ENCODE results near the gene PSMC5.
"Not testable (repeated sequence)": the region's sequence is repeated elsewhere in the genome, so short reads cannot be mapped to it uniquely, and the experiment has no call there.

Gene PSMC5

GRCh38 chr17:63881337-63881736 is 54.1 kb downstream of the PSMC5 start:
- not testable (repeated sequence) for H3K4me2 ChIP-seq (ENCODE audit: low read length, poor library complexity, severe bottlenecking); H2AK5ac ChIP-seq (ENCODE audit: low read length, severe bottlenecking); H3K18ac ChIP-seq (ENCODE audit: low read depth in 1 of 2, low read length in 2 of 2); H3K23ac ChIP-seq (ENCODE audit: low read length in 2 of 2); H3K14ac ChIP-seq (ENCODE audit: low read length in 2 of 2); H2BK12ac ChIP-seq (ENCODE audit: low read length in 2 of 2); H3K27ac ChIP-seq (ENCODE audit: low read length, poor library complexity, severe bottlenecking); H2BK5ac ChIP-seq (ENCODE audit: low read depth, low read length, poor library complexity, severe bottlenecking); H3K4me1 ChIP-seq (ENCODE audit: control insufficient read depth, insufficient read depth, low read depth, low read length); H3K4me3 ChIP-seq (ENCODE audit: insufficient read depth in 1 of 2, low read depth in 1 of 2, low read length in 2 of 2); H3K9ac ChIP-seq (ENCODE audit: low read length); H2AFZ ChIP-seq (ENCODE audit: low read depth, low read length); H3K79me1 ChIP-seq (replicated peaks; ENCODE audit: low read length, poor library complexity, severe bottlenecking); H2BK120ac ChIP-seq (ENCODE audit: low read depth, low read length); H4K91ac ChIP-seq (ENCODE audit: low read length); H3K4ac ChIP-seq (ENCODE audit: low read depth in 1 of 2, low read length in 2 of 2); H3K36me3 ChIP-seq (ENCODE audit: control insufficient read depth in 1 of 2, insufficient read depth in 2 of 2, low read depth in 1 of 2, low read length in 2 of 2); H4K8ac ChIP-seq (ENCODE audit: low read length); H2BK15ac ChIP-seq (ENCODE audit: low read depth, poor library complexity, severe bottlenecking); H3K9me3 ChIP-seq (ENCODE audit: control insufficient read depth, low read length)
- H3K27me3 ChIP-seq (ENCODE audit: control insufficient read depth in 1 of 2, insufficient read depth in 1 of 2, low read length in 2 of 2), result peaks cover 9 to 39% of the 10 kb centered on the region in 2 experiments
- peak; percentile 22 for DNase-seq
- 17% methylated on average over 11 of the region's 11 CpGs for WGBS

Measured in mesenchymal stem cell (in vitro differentiated cells and primary cell).